HepG2 (cell line): ENCODE measurements around the gene HMGN4. TPM values are rescaled to one million over a fixed set of nuclear protein-coding genes. Genes with fewer than 3 reads are reported as not detected.

ENCODE experiments used
- AKAP8 ChIP-seq: sonication (generic); formaldehyde crosslinking; IDR thresholded peaks from 2 replicates; pipeline ENCODE4 v1.5.1; 2020; ENCODE audit warnings: mild to moderate bottlenecking, missing genetic modification reagents
- BCL6 ChIP-seq: IDR thresholded peaks from 2 replicates; pipeline ENCODE4 v1.6.1; 2016; ENCODE audit warnings: missing genetic modification reagents, missing compliant biosample characterization
- CBFB ChIP-seq: sonication (generic); formaldehyde crosslinking; IDR thresholded peaks from 2 replicates; pipeline ENCODE4 v1.4.0; 2020; ENCODE audit warnings: missing genetic modification reagents
- EP300 ChIP-seq, 3 experiments: sonication (generic) in 1 of 3; formaldehyde crosslinking in 1 of 3; IDR thresholded peaks; 2 replicates each; pipeline versions ENCODE4 v1.5.1 to v1.6.1; 2011 to 2020; ENCODE audit warnings: low read depth in 2 of 3, low read length in 2 of 3, borderline replicate concordance in 1 of 3, improper control_type of control experiment in 1 of 3, mild to moderate bottlenecking in 1 of 3, missing genetic modification reagents in 1 of 3, moderate library complexity in 1 of 3
- HCFC1 ChIP-seq: fragments of 150-350 bp; IDR thresholded peaks from 2 replicates; pipeline ENCODE4 v1.6.1; 2014; ENCODE audit warnings: low read depth, low read length
- HMG20B ChIP-seq: conservative IDR thresholded peaks from 2 replicates; pipeline ENCODE4 v1.6.1; 2016; ENCODE audit warnings: missing genetic modification reagents, missing compliant biosample characterization
- RNF2 ChIP-seq: fragments of 450-650 bp; conservative IDR thresholded peaks from 2 replicates; pipeline ENCODE4 v1.6.1; 2016; ENCODE audit warnings: low read depth
- SIN3B ChIP-seq: fragments of 150-350 bp; IDR thresholded peaks from 2 replicates; pipeline ENCODE4 v1.6.1; 2014; ENCODE audit warnings: low read length
- TFE3 ChIP-seq: IDR thresholded peaks from 2 replicates; pipeline ENCODE4 v1.6.1; 2016
- THAP9 ChIP-seq: sonication (generic); formaldehyde crosslinking; IDR thresholded peaks from 2 replicates; pipeline ENCODE4; 2020; ENCODE audit warnings: missing genetic modification reagents, mild to moderate bottlenecking, borderline replicate concordance
- ZBTB49 ChIP-seq: sonication (generic); formaldehyde crosslinking; IDR thresholded peaks from 2 replicates; pipeline ENCODE4 v1.4.0; 2020; ENCODE audit warnings: missing genetic modification reagents, borderline replicate concordance
- ZFP36L1 ChIP-seq: sonication (generic); formaldehyde crosslinking; IDR thresholded peaks from 2 replicates; pipeline ENCODE4 v1.8.0; 2022; ENCODE audit warnings: mild to moderate bottlenecking, missing genetic modification reagents, moderate library complexity
- ZNF296 ChIP-seq: sonication (generic); formaldehyde crosslinking; conservative IDR thresholded peaks from 2 replicates; pipeline ENCODE4 v1.5.0; 2020; ENCODE audit warnings: mild to moderate bottlenecking, missing genetic modification reagents
- ZNF34 ChIP-seq: sonication (generic); formaldehyde crosslinking; IDR thresholded peaks from 2 replicates; pipeline ENCODE4 v1.4.0; 2020; ENCODE audit warnings: mild to moderate bottlenecking, missing genetic modification reagents, borderline replicate concordance
- ZNF432 ChIP-seq: sonication (generic); formaldehyde crosslinking; IDR thresholded peaks from 2 replicates; pipeline ENCODE4 v1.5.0; 2020; ENCODE audit warnings: missing genetic modification reagents, mild to moderate bottlenecking, borderline replicate concordance
- ZNF446 ChIP-seq: sonication (generic); formaldehyde crosslinking; IDR thresholded peaks from 2 replicates; pipeline ENCODE4 v1.5.0; 2020; ENCODE audit warnings: mild to moderate bottlenecking, missing genetic modification reagents
- ZNF468 ChIP-seq: sonication (generic); formaldehyde crosslinking; IDR thresholded peaks from 2 replicates; pipeline ENCODE4 v1.8.0; 2022; ENCODE audit warnings: mild to moderate bottlenecking, moderate library complexity, missing genetic modification reagents
- ZNF484 ChIP-seq: sonication (generic); formaldehyde crosslinking; IDR thresholded peaks from 2 replicates; pipeline ENCODE4 v1.5.1; 2020; ENCODE audit warnings: mild to moderate bottlenecking, low read depth, missing genetic modification reagents, borderline replicate concordance
- ZNF510 ChIP-seq: sonication (generic); formaldehyde crosslinking; IDR thresholded peaks from 2 replicates; pipeline ENCODE4 v1.4.0; 2020; ENCODE audit warnings: low read depth, mild to moderate bottlenecking, missing genetic modification reagents
- ZNF552 ChIP-seq: sonication (generic); formaldehyde crosslinking; IDR thresholded peaks from 2 replicates; pipeline ENCODE4 v1.9.0; 2022; ENCODE audit warnings: missing genetic modification reagents, mild to moderate bottlenecking, borderline replicate concordance
- ZNF615 ChIP-seq: sonication (generic); formaldehyde crosslinking; IDR thresholded peaks from 2 replicates; pipeline ENCODE4 v1.5.0; 2020; ENCODE audit warnings: mild to moderate bottlenecking, missing genetic modification reagents, borderline replicate concordance
- ZNF850 ChIP-seq: sonication (generic); formaldehyde crosslinking; conservative IDR thresholded peaks from 2 replicates; pipeline ENCODE4 v1.9.0; 2021; ENCODE audit warnings: mild to moderate bottlenecking, missing genetic modification reagents
- polyA plus RNA-seq, 8 experiments: library from polyadenylated mRNA; depleted of rRNA in 3 of 8; stranded (reverse) in 7 of 8; unstranded in 1 of 8; fragments of >200 nt; fragmentation: Illumina TruSeq in 4 of 8; extraction: Trizol in 4 of 8; gene quantifications; 2 replicates each; pipeline versions ENCODE4 v1.2.1 to v1.2.3, GENCODE V29; 2011 to 2016; ENCODE audit warnings: low read depth in 4 of 8, missing spikeins in 1 of 8, mixed read lengths in 1 of 8; ENCODE audit not compliant: insufficient read depth in 1 of 8
- total RNA-seq, 5 experiments: library from RNA; depleted of rRNA; stranded (reverse); fragments of >200 nt; fragmentation: Illumina TruSeq; extraction: Trizol; gene quantifications; 2 replicates each; pipeline ENCODE4 v1.2.3, GENCODE V29; 2016; ENCODE audit warnings: low read depth in 1 of 5

The HMGN4 gene
- total and polyA plus RNA-seq, 2 of the 13 experiments (the other 11 are each of a cell fraction or from before 2014, with no cell fraction given) = 39.9 to 52.1 TPM

- TF ChIP-seq ZBTB49 (CRISPR knock-in tag) (no peak), ZNF484 (CRISPR knock-in tag) (no peak), EP300 (IDR thresholded peaks at IDR 0.05; ENCODE audit: low read depth in 2 of 2, low read length in 2 of 2) (peak in 1 of 2 experiments; percentile 28; a peak in 1 of 4 replicates), EP300 (CRISPR knock-in tag; IDR thresholded peaks at IDR 0.05; ENCODE audit: borderline replicate concordance) (no peak), HCFC1 (no peak), ZNF432 (CRISPR knock-in tag) (no peak), ZNF34 (CRISPR knock-in tag) (no peak), ZNF615 (CRISPR knock-in tag) (no peak), ZNF552 (0 out of 2 replicates have a peak, but pooled peaks have one; percentile 40), ZNF850 (no peak), AKAP8 (CRISPR knock-in tag) (no peak), HMG20B (CRISPR knock-in tag) (no peak), SIN3B (no peak), BCL6 (CRISPR knock-in tag) (no peak; the same call in 1 of the 2 replicates), ZNF468 (CRISPR knock-in tag) (no peak), RNF2 (no peak), ZFP36L1 (no peak), TFE3 (CRISPR knock-in tag) (peak; percentile 38; the same call in 1 of the 2 replicates), CBFB (no peak), THAP9 (CRISPR knock-in tag) (no peak), ZNF510 (CRISPR knock-in tag) (no peak), ZNF296 (no peak), ZNF446 (no peak)
Observed at GRCh38 chr6:26520850-26521599, 17.1 kb upstream of the HMGN4 start (continued).
